ENCODE measurements around the gene FOXC1.

- TF ChIP-seq CTCF (IDR thresholded peaks at IDR 0.05; ENCODE audit: low read depth, low read length) (no peak), POLR2A (IDR thresholded peaks at IDR 0.05; ENCODE audit: extremely low read depth, insufficient read length) (no peak)
- TF ChIP-seq, protein P1, sequence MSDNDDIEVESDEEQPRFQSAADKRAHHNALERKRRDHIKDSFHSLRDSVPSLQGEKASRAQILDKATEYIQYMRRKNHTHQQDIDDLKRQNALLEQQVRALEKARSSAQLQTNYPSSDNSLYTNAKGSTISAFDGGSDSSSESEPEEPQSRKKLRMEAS (IDR thresholded peaks at IDR 0.05; ENCODE audit: low read depth, low read length) = no peak
These were observed 20.6 kb downstream of the FOXC1 start for GRCh38 chr6:1630212-1630770.

Measured in NB4 (cell line).